Fibroblast of the conjunctiva (primary cell): ENCODE measurements around the gene SMIM24.

Experiments
- DNase-seq: peaks from one replicate; pipeline ENCODE4 v3.0.0-alpha.2; 2010; ENCODE audit warnings: low read depth

SMIM24 gene

DNA sequence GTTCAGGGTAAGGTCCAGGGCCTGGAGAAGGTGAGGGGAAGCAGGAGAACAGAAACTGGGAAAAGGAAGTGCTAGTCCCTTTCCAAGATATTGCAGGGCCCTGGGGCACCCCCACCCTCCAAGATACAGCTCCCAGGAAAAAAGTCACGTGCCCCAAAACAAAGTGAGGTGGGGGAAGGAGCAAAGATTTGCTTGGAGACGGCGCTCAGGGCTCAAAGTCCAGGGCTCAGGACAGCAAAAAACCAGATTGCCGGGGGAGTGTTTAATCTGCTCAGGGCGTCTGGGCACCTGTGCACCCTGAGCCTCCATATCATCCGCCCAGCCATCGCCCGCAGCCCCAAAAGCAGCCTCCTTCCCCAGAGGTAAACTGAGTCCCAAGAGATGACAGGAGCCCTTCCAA is 6.3 kb downstream of the SMIM24 start:
- no peak for DNase-seq

DNA sequence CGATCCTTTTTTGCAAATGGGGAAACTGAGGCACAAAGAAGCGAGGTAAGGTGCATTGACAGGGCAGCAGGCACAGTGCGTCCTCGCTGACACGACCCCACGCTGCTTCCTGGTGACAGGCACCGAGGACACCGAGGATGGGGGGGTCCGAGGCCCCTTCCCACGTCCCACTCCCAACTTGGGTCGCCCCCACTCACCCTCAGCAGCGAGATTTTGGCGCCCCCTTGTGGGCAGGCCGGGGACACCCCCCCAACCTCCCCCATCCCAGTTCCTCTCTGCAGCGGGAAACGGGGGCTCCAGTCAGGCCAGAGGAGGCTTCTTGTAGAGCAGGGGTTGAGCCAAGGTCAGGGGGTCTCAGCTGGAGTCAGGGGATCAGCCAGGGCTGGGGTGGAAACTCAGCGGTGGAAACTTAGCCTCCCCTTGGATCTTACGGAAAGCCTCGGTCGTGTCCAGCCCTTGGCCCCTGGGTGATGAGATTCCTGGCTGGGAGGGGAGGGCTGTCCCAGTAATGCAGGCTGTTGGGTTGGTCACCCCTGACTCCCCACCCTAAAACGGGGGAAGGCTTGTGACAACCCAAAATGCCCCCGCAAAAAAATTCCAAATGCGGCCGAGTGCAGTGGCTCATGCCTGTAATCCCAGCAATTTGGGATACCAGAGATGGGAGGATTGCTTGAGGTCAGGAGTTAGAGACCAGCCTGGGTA is 8.2 kb downstream of the SMIM24 start:
- no peak for DNase-seq

DNA sequence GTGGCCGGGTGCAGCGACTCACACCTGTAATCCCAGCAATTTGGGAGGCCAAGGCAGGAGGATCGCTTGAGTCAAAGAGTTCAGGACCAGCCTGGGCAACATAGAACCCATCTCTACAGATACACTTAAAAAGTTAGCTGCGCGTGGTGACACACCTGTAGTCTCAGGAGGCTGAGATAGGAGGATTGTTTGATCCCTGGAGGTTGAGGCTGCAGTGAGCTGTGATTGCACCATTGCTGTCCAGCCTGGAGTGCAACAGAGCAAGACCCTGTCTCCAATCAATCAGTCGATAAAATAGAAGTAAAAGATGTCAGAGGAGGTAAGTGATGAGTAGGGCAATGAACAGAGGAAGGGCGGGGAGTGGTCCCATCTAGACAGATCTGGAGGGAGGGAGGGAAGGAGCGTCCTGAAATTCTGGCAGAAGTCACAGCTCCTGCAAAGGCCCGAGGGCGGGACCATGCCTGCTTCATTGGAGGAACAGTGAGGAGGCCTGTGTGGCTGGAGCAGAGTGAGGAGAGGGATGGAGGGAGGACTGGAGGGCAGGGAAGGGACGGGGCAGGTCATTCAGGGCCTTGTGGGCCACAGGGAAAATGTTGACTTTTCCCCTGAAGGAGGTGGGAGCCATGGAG is 9.7 kb downstream of the SMIM24 start:
- no peak for DNase-seq

DNA sequence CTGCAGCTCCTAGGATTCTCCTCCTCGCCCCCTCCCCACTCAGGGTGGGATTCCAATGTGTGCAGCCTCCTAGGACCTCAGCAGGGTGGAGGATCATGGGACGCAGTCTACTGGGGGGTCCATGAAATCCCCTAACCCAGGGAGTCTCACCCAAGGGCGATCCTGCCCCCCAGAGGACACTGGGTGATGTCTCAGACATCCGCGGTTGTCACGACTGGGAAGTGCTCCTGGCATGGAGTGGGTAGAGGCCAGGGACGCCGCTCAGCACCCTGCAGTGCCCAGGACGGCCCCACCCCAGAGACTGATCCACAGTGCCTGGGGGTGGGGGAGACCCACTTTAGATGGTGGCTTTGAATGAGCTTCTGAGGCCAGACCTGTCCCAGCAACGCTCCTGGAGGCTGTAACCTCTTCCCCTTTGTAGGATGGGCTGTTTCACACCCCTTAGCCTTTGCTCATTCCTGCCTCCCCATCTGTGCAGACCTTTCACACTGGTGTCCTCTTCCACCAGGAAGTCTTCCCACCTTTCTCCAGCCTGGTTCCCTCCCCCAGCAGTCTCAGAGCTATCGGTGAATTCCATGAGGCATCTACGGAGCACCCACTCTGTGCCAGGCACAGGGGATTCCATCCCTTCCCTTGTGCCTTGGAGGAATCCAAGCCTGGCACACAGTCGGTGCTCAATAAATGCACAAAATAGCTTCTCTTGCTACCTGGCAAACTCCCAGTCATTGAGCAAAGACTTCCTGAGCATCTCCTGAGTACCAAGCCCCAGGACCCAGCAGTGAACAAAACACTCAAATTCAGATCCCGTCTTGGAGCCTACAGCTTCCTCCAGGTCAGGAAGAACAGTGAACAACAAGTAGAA is 10.5 kb downstream of the SMIM24 start:
- DNase-seq = no peak

GRCh38 chr19:3468211-3468610 is 12.1 kb downstream of the SMIM24 start:
- DNase-seq = no peak

DNA sequence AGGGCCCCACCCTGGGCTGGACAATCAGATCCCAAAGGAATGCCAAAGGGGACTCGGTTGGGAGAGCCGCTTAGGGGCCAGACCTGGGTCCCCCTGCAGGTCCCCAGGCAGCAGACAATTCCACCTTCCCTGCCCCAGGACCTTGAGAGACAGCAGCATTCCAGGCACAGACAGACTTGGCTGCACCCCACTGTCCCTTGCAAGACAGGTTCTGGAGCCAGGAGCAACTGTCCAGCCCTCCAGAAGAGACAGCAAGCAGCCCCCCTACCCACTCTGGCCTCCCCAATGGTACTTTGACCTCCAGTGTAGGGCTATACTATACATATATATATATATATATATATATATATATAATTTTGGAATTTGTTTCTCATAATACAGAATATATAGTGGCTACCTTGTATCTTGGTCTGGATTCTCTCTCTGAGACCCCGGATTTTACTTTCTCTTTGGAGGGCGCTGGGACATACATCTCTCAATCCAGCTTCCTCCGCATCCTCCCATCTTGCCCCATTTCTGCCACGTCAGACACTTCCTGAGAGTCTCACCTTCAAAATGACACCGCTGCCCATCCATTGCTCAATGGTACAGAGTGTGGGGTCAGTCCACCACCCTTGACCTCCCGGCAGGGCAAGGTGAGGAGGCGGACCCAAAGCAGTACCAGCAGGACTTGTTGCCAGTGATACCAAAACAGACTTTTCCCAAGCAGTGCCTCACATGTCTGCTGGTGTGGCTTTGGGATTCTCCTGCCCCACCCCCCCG is 12.7 kb downstream of the SMIM24 start:
- DNase-seq = no peak

GRCh38 chr19:3466635-3467034 is 13.7 kb downstream of the SMIM24 start:
- DNase-seq = no peak

DNA sequence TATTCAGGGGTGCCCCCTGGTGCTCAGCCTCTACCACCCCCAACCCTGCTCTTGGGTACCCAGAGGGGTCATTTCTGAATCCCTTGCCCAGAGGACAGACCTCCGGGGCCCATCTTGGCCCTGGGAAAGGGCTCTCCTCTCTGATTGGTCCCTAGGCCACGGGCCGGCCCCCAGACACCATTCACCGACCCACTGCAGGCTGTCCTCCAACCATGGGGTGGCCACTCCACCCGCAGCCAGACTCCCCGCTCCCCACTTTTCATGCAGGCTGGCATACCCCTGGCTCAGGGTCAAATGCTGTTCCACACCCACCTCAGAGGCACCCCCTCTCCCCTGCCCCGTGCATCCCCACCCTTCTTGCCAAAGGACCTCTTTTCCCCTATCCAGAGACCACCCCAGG is 14.8 kb downstream of the SMIM24 start:
- DNase-seq = no peak

- no peak for DNase-seq
Observed at GRCh38 chr19:3464587-3465235, 15.6 kb downstream of the SMIM24 start.

DNA sequence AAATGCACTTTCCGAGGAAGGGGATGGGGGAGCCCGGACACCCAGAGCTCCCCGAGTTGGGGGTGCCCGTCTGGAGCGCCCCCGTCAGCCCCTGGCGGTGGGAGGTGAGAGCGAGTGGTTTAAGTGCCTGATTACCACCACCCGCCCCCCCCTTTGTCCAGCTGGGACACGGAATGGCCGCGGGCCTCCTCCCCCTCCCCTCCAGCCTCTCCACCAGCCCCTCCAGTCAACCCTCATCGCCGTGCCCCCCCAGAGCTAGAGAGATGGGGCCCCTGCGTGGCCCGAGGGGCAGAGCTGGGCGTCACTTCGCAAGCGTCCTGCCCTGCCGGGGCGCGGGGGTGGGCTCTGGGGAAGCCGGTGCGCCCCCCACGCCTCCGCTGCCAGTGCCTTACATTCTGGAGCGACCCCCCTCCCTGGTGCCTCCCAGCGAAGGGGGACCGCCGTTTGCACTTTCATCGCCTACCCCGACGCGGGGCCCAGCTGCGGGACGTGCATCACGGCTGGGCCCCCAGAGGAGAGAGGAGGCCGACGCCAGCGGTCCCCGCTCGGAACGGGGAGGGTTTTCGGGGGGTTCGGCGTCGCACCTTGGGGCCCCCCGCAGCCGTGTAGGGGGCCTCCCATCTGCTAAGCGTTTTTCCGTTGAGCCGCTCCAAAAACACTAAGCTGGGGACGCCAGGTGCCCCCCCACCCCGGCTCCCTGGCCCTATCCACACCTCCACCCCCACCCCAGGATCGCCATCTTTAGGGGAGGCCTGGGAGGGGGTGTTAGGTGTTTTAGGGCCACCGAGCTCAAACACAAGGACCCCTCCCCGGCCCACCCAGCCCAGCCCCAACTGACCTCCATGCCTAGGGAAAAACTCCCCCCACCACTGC is 16.4 kb downstream of the SMIM24 start:
- DNase-seq = no peak

DNA sequence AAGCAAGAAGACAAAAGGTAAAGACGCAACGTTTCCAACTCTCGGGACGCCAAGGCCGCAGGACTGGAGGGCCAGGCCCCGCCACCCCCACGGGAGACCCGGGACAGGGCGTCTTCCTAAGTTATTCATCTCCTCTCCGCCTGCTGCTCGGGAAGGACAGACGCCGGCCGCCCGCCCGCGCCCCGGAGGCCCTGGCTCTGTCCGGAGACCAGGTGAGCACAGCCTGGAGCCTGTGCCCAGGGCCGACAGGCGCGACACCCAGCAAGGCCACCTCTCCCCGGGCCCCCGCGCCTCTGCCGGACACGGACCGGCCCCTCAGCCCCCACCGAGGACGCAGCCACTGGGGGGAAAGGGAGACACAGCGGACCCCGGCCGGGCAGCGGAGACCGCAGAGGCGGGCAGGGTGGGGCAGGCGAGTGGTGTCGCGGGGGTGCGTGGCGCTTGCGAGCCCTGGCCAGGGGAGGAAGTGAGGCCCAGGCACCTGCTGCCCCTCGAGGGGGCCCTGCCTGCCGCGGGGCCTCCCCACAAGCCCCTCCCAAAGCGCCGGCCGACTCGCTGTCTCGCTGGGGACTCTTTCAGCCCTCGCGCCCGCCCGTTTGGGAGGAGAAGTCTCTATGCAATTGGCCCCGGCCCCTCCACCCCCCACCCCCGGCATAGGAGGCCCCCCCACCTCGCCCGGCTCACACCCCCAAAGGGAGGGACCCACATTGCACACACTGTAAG is 17.2 kb downstream of the SMIM24 start:
- no peak for DNase-seq

DNA sequence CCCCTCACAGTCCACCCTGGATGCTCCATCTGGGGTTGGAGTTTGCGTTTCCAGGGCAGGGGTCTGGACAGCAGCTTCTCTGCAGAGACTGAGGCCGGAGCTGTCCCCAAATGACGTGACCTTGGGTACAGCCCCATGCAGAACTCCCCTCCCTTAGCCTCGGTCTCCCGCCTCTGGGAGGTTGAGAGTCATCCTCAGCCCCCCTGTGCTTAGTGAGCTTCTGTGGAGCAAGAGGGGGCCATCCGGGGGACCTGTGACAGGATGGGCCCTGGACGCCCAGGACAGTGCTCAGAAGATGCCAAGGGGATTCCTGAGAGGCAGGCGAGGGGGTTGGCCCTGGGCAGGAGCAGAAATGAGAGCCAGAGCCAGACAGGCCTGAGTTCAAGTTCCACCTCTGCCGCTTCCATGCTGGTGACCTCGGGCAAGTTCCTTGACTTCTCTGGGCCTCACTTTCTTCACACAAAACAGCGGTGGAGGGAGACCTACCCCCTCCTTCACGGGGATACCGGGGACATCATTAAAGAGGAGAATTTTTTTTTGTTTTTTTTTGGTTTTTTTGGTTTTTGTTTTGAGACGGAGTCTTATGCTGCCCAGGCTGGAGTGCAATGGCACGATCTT is 20.3 kb downstream of the SMIM24 start:
- DNase-seq = no peak

DNA sequence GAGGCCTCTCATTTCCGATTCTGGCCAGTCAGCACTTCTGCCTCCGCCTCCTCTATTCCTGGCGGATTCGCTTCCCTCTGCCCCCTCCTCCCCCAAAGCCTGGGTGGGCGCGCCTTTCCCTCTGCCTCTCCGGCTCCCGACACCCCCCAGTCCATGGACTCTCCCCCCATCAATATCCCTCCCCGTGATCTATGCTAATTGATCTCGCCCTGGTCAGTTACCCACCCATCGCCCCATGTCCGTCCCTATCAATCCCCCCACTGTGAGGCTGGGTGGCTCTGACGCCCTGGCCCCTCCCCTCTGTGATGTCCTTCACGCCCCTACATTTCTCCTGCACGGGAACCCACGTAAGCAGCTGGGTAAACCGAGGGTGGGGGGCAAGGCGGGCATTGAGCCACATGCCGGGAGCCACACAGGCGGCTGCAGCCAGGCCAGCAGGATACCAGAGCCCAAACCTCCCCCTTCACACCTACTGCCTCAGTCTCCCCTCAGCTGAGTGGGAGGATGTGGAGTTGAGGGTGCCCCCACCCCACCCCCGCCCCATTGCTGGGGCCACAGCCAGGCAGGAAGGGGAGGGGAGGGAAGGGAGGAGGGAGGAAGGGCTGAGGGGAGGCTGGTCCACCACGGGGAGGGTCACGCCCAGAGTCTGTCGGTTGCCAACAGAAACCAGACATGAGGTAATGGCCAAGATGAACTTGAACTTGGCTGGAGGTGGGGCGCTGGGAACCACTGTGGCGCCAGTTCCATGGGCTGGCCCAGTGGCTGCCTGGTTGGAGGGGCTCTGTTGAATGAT is 21.0 kb downstream of the SMIM24 start:
- DNase-seq = peak; percentile 86

DNA sequence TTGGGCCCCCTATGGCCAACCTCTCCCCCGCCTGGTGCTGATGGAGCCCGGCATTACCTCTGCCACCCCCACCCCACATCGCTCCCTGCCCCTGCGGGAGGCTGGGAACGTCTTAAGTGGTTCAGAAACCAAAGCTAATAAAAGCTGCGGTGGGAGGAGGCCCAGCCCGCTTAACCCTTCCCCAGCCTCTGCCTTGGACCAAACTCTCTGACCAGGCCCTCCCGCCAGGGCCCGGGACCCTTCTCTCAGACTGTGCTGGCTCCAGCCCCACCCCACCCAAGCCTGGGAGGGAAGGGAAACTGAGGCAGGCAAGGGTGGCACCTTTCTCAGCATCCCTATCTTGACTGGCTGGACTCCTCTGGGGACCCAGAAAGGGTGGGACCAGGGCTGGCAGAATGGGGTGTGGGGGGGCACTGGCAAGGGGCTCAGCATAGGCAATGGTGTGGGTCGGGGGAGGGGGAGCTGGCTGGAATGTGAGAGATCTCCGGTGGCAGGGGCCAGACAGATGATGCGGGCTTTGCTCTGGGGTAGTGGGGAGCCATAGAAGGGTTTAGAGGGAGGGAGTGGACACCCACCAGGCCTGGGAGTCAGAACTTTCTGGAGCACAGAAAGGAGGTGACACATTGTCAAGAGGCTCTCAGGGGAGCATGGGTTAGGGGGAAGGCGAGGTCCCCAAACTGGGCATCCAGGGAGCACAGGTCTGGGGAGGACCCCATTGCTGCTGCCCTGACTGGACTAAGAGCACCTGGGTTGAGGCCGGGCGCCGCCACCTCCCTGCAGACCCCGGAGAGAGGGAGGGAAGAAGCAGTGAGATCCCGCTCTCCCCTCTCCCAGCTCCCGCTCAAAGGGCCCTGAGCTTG is 21.9 kb downstream of the SMIM24 start:
- DNase-seq = no peak

DNA sequence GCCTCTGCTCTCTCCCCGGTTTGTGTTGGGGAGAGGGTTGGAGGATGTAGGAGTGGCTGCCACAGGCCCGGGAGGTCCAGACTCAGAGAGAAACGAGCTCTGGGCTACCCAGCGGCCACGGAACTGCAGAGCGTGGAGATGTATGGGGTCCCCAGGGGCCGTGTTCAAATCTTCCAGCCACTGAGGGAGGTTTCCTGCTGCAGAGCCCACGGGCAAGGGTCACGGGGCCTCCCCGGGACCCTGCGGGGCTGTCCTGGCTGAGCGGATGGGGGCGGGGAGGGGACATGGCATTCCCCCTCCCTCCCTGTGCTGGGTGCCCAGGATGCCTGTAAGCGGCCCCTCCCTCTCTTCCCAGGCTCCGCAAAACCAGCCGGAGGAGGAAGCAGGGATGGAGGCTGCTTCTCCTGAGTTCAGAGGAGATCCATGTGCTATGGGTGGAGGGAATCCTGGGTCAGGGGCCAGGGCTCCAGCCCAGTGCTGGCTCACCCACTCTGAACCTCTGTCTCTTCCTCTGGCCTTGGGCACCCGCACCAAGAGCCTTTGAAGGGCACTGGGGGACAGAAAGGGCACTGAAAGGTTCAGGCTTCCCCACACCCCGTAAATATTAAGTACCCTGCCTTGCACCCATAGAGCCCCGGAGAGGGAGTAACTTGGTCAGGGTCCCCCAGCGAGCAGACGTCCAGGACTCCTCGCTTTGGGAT is 22.6 kb downstream of the SMIM24 start:
- DNase-seq = no peak

GRCh38 chr19:3456925-3457527 is 23.3 kb downstream of the SMIM24 start:
- DNase-seq = no peak
